NCI-H526 (cell line): ENCODE results near the gene LMNTD2.

Experiments used
- DNase-seq, 2 experiments: peaks; one replicate each; lab custom pipeline; 2025; lab: John Stamatoyannopoulos, UW

The LMNTD2 gene, protein sequence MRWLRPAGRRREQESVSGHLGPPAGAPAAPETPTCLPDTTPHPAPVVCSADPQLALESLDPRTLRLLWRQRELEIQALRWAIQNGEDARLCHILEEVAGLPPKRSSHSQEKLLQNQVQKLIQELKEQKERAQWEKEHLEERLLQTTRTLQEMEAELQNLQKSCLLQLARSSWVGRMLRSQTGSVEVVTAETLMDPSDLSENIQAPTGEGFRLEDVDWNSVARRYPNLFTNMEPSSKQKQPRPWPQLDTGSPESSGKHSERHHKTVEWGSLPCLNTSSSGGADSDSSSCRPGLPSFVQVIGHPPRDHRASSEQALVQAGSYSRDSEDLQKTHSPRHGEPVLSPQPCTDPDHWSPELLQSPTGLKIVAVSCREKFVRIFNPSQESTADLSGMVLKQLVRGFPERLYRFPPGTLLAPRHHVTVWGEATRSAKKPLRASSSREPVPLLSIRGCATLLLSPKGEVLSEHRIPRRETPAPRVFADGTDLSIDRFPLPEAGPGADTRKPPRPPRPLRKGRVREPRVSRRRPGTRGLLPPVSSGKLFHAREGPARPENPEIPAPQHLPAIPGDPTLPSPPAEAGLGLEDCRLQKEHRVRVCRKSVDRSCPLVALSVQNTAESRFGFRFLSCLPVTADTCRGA

DNA sequence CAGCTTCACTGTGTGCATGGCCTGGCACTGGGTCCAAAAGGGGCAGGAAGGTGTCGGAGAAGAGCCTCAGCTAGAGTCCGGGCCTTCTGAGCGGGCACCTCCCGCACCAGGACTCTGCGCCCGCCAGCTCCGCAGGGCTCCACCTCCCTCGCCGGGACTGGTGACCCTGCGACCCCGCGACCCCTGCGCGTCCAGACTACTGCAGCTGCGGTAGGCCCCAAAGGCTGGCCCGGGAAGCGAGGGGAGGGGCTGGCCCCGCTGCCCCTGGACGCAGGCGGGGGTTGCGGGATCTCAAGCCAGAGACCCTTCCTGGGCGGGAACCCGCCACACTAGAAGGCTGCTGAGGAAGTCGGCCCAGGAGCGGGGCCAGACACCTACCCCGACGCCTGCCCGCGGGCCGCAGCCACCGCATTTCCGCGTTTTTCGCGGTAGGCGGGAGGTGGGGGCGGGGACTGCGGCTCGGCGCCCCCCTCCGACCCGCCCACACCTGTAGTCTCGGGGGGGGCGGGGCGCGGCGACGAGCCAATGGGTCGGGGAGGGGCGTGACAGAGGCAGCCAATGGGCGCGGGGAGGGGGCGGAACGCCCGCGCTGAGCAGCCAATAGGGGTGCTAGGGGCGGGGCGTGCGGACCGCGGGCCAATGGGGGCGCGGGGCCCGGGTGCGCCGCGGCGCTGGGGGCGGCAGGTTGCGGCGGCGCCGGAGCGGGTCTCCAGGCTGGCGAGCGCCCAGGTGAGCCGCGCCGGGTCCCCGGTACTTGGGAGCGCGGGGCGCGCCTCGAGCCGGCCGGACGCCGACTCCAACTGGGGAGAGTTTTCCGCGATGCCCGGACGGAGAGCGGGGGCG, at the start of gene LMNTD2, which contains the start of gene RASSF7:
LMNTD2 (minus strand) TSS at position 434 of the 843 bp plus-strand sequence; CDS start at position 412, 22 bp downstream.
RASSF7 (plus strand) TSS at position 666 of the 843 bp plus-strand sequence. CDS start 799 bp downstream, outside the sequence.
- DNase-seq = peak; percentile 76 to 99

DNA sequence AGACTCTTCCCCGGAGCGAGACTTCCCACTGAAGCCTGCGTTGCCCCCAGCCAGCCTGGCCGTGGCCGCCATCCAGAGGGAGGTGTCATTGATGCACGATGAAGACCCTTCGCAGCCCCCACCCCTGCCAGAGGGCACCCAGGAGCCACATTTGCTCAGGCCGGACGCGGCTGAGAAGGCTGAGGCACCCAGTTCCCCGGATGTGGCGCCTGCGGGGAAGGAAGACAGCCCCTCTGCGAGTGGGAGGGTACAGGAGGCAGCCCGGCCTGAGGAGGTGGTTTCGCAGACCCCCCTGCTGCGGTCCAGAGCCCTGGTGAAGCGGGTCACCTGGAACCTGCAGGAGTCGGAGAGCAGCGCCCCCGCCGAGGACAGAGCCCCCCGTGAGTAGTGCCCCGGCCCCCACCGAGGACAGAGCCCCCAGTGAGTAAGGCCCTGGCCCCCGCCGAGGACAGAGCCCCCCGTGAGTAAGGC, 48.8 kb upstream of the LMNTD2 start:
- no peak for DNase-seq

DNA sequence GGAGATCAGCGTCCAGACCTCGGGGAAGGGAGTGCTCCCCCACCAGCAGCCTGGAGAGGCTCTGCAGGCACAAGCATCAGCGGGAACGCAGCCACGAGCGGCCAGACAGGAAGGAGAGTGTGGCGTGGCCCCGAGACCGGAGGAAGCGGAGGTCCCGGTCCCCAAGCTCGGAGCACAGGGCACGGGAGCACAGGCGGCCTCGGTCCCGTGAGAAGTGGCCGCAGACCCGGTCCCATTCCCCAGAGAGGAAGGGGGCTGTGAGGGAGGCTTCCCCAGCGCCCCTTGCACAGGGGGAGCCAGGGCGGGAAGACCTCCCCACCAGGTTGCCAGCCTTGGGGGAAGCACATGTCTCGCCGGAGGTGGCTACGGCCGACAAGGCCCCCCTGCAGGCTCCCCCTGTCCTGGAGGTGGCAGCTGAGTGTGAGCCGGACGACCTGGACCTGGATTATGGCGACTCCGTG, 48.3 kb upstream of the LMNTD2 start:
- no peak for DNase-seq

DNA sequence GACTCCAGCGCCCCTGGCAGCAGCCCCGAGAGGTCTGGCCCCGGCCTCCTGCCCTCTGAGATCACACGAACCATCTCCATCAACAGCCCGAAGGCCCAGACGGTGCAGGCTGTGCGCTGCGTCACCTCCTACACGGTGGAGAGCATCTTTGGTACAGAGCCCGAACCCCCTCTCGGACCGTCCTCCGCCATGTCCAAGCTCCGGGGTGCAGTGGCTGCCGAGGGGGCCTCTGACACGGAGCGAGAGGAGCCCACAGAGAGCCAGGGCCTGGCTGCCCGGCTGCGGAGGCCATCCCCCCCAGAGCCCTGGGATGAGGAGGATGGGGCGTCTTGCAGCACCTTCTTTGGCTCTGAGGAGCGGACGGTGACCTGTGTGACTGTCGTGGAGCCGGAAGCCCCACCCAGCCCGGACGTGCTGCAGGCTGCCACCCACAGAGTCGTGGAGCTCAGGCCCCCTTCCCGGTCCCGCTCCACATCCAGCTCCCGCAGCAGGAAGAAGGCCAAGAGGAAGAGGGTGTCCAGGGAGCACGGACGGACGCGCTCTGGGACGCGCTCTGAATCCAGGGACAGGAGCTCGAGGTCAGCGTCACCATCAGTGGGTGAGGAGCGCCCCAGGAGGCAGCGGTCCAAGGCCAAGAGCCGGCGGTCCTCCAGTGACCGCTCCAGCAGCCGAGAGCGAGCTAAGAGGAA, 47.6 kb upstream of the LMNTD2 start:
- no peak for DNase-seq

DNA sequence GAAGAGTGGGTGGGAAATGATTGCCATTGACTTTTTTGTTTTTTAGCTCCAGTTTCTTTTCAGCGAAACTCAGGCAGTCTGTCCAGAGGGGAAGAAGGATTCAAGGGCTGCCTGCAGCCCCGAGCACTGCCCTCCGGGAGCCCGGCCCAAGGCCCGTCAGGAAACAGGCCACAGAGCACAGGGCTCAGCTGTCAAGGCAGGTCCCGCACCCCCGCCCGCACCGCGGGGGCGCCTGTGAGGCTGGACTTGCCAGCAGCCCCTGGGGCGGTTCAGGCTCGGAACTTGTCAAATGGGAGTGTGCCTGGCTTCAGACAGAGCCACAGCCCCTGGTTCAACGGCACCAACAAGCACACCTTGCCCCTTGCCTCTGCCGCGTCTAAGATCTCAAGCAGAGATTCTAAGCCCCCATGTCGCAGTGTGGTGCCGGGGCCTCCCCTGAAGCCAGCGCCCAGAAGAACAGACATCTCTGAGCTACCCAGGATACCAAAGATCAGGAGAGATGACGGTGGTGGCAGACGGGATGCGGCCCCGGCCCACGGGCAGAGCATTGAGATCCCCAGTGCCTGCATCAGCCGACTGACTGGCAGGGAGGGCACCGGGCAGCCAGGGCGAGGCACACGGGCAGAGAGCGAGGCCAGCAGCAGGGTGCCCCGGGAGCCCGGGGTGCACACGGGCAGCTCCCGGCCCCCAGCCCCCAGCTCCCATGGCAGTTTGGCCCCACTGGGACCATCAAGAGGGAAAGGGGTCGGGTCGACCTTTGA, 46.7 kb upstream of the LMNTD2 start:
- DNase-seq = no peak

DNA sequence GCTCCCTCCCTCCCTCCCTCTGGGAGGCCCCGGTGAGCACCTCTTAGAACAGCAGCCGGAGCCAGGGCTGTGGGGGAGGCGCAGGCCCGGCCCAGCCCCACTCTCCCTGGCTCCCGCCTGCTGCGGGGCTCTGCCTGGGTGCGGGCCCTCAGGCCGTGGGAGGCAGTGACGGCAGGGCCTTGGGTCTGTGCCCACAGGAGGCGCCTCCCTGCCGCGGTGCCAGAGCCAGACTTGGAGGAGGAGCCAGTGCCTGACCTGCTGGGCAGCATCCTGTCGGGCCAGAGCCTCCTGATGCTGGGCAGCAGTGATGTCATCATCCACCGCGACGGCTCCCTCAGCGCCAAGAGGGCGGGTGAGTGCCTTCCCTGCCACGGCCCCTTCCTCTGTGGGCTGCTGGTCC, 45.7 kb upstream of the LMNTD2 start:
- DNase-seq = no peak

DNA sequence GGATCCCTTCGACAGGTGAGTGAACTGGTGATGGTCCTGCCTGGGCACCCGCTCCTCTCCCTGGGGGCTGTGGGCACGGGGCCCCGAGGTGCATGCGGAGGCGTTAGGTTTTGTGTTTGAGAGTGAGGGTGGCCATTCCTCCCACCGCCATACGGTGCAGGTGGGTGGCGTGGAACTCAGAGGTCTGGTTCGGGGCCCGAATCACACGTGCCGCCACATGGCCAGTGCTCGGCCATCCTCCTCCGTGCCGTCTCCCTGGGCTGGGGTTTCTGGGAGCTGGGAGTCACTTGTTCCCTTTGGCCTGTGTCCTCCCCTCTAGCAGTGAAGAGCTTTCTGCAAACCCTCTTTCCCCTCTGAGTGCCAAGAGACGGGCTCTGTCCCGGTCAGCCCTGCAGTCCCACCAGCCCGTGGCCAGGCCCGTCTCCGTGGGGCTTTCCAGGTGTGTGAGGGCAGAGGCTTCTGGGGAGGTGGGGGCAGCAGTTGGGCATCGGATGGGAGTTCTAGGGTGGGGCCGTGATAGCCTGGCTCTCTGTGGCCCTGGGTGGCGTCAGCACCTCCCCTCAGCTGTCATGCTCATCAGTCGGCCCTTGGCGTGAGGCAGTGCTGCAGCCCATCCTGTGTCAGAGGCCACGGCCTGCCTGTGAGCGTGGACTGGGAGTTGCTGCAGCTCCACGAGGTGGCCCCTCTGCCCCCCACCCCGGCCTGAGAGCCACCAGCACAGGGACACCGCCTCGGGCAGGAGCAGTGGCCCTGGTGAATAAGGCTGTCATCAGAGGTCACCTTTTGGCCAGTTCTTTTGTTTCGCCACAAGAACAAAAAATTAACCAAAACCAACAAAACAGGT, 45.0 kb upstream of the LMNTD2 start:
- no peak for DNase-seq

DNA sequence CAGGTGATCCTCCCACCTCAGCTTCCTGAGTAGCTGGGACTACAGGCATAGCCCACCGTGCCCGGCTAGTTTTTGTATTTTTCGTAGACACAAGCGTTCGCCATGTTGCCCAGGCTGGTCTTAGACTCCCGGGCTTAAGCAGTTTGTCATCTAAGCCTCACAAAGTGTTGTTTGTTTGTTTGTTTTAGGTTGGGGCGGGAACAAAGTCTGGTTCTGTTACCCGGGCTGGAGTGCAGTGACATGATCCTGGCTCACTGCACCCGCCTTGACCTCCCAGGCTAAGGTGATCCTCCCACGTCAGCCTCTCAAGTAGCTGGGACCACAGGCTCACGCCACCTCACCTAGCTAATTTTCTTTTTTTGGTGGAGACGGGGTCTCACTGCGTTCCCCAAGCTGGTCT, 42.6 kb upstream of the LMNTD2 start:
- DNase-seq = no peak

DNA sequence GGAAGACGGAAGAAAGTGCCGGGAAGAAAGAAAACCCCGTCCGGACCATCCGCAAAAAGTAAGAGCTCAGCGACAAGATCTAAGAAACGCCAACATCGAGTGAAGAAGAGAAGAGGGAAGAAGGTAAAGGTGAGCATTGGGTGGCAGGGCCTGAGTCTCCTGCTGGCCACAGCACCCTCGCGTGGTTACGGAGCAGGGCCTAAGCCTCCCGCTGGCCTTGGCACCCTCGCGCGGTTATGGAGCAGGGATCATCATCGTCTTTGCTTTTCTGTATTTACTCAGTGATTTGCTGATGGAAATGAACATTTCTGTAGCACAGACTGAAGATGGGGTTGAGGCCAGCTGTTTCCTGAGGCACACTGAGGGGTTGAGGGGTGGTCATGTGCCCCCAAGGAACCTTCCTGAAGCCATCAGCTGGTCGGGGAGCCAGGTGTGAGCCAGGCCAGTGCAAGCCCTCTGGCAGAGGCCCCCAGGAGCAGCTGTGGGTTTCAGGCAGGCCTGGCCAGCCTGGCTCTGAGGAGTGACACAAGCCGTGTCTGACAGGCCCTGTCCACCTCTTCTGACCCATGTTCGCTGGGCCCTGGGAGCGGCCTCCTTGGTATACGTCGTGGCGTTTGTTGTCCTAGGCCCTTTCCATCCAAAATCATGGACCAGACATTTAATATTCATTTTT, 41.2 kb upstream of the LMNTD2 start:
- DNase-seq = no peak

DNA sequence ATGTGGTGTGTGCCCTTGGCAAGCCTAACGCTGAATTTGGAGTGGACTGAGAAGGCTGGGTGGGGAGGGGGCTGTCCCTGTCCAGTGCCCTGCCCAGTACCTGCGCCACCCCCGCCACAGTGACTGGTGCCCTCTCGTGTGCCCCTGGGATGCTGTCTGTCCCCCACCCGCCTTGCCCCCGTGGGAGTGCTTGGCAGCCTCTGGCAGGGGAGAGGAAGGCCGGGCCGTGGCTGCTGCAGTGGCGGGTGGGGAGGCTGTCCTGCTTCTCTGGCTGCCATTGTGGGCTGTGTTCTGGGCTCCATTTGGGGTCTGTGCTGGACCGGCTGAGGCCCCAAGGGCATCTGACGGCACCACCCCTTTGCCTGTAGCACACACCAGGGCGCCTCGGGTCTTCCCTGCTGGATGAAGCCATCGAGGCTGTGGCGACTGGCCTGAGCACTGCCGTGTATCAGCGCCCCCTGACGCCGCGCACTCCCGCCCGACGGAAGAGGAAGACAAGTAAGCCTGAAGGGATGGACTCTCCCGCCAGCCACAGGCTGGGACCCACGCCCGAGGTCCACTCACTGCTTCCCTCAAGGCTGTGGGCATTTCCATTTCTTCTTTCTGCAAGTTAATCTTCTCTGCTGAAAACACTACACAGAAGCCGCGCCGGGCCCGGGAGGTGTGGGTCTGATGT, 37.6 kb upstream of the LMNTD2 start:
- DNase-seq = no peak

DNA sequence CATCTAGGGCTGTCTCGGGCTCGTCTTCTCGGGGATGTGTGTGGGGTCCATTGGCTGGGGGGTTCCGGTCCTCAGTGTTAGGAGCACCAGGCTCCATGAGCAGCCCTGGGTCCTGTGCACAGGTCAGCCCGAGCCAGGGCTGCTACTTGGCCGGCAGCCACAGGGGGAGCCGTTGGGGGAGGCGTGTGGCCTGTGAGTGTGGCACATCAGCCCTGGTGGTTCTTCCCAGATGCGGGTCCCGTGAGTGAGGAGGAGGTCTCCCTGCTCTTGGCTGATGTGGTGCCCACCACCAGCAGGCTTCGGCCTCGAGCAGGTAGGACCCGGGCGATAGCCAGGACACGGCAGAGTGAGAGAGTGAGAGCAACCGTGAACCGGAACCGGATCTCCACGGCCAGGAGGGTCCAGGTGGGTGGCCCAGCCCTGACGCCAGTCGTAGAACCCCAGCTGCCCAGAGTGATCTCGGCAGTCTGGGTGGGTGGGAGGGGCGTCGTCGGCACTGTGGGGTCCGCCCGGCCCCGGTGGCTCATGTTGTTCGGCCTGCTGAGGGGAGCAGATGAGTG, 36.7 kb upstream of the LMNTD2 start:
- no peak for DNase-seq

DNA sequence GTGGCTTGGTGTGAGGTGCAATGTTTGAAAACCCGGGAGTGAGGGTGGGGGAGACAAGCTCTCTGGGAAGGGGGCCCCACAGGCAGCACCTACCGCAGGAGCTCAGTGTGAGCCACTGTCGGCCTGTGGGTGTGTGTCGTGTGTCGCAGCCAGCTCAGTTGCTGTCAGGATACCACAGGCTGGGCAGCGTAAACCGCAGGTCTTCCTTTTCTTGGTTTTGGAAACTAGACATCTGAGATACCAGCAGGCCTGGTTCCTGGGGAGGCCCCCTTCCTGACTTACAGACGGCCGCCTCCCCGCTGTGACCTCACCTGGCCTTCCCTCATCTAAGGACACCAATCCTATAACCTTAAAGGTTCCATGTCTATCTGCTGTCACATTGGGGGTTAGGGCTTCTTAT, 35.8 kb upstream of the LMNTD2 start:
- DNase-seq = no peak

DNA sequence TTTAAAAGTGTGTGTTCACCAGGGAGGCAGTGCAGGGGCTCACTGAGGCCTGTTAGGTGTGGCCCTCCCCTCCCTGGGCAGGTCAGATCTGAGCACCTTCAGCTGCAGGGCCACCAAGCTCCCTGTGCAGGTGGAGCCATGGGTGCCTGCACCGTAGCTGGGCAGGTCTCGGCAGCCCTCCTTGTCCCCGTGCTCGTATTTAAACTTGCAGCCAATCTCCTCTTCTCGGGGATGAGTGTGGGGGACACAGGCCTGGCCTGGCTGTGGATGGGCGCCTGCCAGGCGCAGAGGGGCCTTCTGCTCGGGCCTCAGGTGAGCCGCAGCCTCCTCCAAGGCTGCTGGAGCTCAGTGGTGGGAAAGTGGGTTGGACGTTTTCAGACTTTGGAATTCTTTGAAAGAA, 34.9 kb upstream of the LMNTD2 start:
- no peak for DNase-seq

DNA sequence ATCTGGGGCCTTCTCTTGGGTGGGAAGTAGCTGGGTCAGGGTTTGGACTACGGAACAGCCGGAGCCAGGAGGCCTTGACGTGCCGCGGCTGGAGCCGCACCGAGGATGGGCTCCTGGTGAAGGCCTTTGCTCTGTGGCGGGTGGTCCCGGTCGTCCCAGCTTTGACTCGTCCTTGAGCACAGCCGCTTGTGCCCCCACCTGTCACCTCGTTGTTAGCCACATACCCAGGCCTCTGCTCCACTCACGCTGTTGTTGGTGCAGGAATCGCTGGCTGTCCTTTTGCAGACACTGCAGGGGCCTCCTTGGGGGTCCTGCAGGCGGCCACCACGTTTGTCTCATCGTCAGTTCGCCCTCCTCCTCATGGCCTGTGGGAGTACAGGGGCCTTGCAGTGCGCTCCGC, 32.8 kb upstream of the LMNTD2 start:
- no peak for DNase-seq

DNA sequence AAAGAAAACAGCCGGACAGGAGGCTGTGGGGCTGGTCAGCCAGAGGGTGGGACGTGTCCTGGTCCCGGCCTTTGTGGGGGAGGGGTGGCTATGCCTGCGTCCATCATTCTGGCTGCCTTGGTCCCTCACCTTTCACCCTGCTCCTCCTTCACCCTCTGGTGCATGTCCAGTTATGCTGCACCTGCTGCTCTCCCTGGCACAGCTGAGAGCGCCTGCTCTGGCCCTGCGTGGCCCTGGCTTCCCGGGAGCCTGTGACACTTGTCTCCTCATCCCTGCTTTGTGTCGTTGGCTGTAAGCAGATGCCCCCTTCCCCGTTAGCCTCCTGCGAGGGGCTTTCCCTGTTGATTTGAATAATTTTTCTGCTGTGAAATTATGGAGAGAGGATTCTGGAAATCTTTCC, 32.4 kb upstream of the LMNTD2 start:
- DNase-seq = no peak

DNA sequence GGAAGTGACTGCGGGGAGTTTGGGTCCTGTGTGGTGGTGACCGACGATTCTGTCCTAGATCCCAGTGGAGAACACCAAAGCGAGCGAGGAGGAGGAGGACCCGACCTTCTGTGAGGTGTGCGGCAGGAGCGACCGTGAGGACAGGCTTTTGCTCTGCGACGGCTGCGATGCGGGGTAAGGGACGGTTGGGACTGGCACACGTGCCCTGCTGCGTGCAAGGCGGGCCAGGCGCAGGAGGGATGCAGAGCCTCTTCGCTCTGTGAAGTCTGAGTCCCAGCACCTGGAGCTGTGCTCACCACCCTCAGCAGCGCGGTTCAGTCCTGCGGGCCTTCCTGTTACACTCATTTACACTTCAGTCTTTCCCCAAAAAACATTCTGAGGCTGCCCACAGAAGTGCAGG, 32.0 kb upstream of the LMNTD2 start:
- no peak for DNase-seq

DNA sequence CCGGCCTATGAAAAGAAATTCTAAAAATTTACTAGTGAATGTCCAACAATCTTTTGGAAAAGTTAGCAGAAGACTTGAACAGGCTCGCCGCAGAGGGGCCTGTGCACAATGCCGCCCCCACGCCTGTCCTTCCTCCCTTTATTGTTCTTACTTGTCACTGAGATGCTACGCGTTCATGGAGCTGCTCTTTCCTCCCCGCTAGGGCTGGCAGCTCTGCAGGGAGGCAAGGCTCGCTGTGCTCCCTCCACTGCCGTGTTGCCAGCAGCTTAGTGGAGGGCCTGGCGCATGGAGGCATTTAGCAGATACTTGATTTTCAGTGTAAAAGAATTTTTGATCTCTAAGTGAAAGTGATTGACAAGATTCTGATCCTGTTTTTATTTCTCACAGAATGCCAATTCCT, 30.5 kb upstream of the LMNTD2 start:
- DNase-seq = no peak

DNA sequence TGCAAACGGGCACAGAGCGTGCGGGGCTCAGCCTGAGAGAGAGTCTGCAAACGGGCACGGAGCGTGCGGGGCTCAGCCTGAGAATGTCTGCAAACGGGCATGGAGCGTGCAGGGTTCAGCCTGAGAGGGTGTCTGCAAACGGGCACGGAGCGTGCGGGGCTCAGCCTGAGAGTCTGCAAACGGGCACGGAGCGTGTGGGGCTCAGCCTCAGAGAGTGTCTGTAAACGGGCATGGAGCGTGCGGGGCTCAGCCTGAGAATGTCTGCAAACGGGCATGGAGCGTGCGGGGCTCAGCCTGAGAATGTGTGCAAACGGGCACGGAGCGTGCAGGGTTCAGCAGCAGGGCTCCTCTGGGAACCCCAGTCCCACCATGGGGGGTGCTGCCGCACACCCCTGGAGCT, 29.3 kb upstream of the LMNTD2 start:
- no peak for DNase-seq

DNA sequence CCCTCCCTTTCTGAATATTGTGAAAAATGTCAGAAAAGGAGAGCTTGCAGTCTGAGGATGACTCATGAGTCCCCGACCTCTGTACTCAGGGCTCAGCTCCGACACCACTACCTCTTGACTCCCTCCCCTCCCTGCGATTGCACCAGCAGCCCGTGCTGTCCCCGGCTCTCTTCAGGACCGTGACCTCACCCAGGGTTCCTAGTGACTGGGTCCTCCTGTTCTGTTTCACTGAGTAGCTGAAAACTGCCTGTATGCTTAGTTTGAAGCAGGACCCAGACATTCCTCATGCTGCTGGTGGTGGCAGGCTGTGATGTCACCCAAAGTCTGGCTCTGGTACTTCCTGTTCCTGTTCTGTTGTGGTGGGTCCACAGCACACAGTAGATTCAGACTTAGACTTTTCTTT, 27.4 kb upstream of the LMNTD2 start:
- DNase-seq = no peak
